Breast epithelium (tissue), 4 donors: ENCODE data around the gene RFXANK. TPM values are rescaled to one million over a fixed set of nuclear protein-coding genes. Genes with fewer than 3 reads are reported as not detected.

Source experiments
- DNase-seq, 2 donors: peaks; one replicate each; pipeline ENCODE4 v3.0.0-alpha.2; 2019; ENCODE audit warnings: low spot score in 2 of 2
- H3K27ac ChIP-seq, 2 donors: fragments of 200-600 bp; sonication (generic) in 1 of 2; one replicate each; pipeline ENCODE4 v1.5.1; 2016 to 2019; ENCODE audit warnings: mild to moderate bottlenecking in 1 of 2
- H3K27me3 ChIP-seq, 2 donors: fragments of 200-600 bp; sonication (generic) in 1 of 2; one replicate each; pipeline versions ENCODE4 v1.5.1 to v1.6.0; 2017 to 2019; ENCODE audit warnings: control low read depth in 1 of 2, mild to moderate bottlenecking in 1 of 2
- H3K36me3 ChIP-seq: fragments of 200-600 bp; one replicate; pipeline ENCODE4 v1.5.1; 2019
- H3K4me1 ChIP-seq, 2 donors: fragments of 200-600 bp; sonication (generic); one replicate each; pipeline ENCODE4 v1.5.1; 2016 to 2019; ENCODE audit warnings: control low read depth in 1 of 2
- H3K4me3 ChIP-seq, 3 donors: fragments of 200-600 bp; sonication (generic); 1 replicate in 2 of 3; 2 replicates in 1 of 3; pipeline ENCODE4 v1.5.1; 2016 to 2019; ENCODE audit warnings: mild to moderate bottlenecking in 3 of 3, moderate library complexity in 2 of 3
- H3K9me3 ChIP-seq, 2 donors: fragments of 200-600 bp; sonication (generic) in 1 of 2; one replicate each; pipeline ENCODE4 v1.5.1; 2016 to 2019; ENCODE audit warnings: control low read depth in 1 of 2
- CTCF ChIP-seq, 3 donors: fragments of 450-650 bp; IDR thresholded peaks; one replicate each; pipeline ENCODE4 v1.5.1; 2016 to 2017; ENCODE audit warnings: antibody characterized with exemption in 3 of 3, mild to moderate bottlenecking in 3 of 3, moderate library complexity in 3 of 3
- POLR2A ChIP-seq: fragments of 450-650 bp; IDR thresholded peaks from one replicate; pipeline ENCODE4 v1.6.1; 2016; ENCODE audit warnings: antibody characterized with exemption, mild to moderate bottlenecking, moderate library complexity
- POLR2AphosphoS5 ChIP-seq, 3 donors: sonication (generic); formaldehyde crosslinking; IDR thresholded peaks; one replicate each; pipeline ENCODE4 v1.6.1; 2017; ENCODE audit warnings: antibody characterized with exemption in 3 of 3
- intact Hi-C: fragments of 100-400 bp; cut with DNase I; formaldehyde crosslinking; loops from one replicate; pipeline ENCODE4 v1.15.1; 2023; ENCODE audit warnings: low total_unique reads
- total RNA-seq, 3 donors: library from RNA; depleted of rRNA; stranded (reverse); fragments of >200 nt; gene quantifications; one replicate each; pipeline ENCODE4 v1.1.0, GENCODE V29; 2016

RFXANK gene
- total RNA-seq, 3 donors from 2014 or later: 43.9 to 51.1 (median 47.7) TPM

GRCh38 chr19:19186742-19187141 lies 5.3 kb upstream of the RFXANK start:
- H3K9me3 ChIP-seq: no peaks in the 10 kb centered on the region
- TF ChIP-seq CTCF (IDR thresholded peaks at IDR 0.05): no peak
- TF ChIP-seq POLR2A: no peak
- TF ChIP-seq POLR2AphosphoS5 (IDR thresholded peaks at IDR 0.05): no peak

GRCh38 chr19:19191768-19192077 lies 335 bp upstream of the RFXANK start:
- Histone ChIP-seq H3K9me3 (no peaks in the 10 kb centered on the region), H3K4me3 (peak overlapping the region; percentile 84 to 99 (median 94)), H3K4me1 (peaks cover 7 to 9% of the 10 kb centered on the region in 2 donors), H3K27me3 (no peaks in the 10 kb centered on the region), H3K36me3 (no peaks in the 10 kb centered on the region), H3K27ac (peak overlapping the region; percentile 99)
- TF ChIP-seq POLR2AphosphoS5 (IDR thresholded peaks at IDR 0.05): no peak
- TF ChIP-seq POLR2A: no peak
- intact Hi-C loops: no loop called here
- DNase-seq: no peak

More at GRCh38 chr19:19186742-19187141, 5.3 kb upstream of the RFXANK start:
- Histone ChIP-seq H3K36me3 (no peaks in the 10 kb centered on the region), H3K27ac (no peak overlapping the region), H3K27me3 (no peaks in the 10 kb centered on the region), H3K4me1 (peaks cover 7 to 9% of the 10 kb centered on the region in 2 donors), H3K4me3 (no peak overlapping the region)
- intact Hi-C loops: no loop called here
- no peak for DNase-seq

DNA sequence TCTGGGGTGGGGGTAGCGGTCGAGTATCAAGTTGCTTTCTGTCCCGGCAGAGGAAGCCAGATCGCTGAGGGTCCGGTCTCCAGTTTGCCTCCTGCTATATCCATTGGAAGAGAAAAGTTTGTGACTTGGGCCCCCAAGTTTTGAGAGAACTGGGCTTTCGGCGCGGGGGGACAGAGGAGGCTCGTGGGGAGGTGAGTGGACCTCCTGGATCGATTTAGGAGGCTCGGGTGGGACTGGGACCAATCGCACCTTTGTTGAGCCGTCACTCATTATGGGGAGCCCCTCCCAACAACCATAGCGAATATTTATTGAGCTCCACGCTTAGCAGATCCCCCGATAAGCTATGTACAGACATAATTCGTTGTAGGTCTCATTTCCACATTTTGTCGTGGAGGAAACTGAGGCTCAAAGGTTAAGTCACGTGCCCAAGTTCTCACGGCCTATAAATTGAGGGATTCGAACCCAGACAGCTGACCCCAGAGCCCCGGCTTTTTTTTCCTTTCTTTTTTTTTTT lies 909 bp downstream of the RFXANK start:
- H3K4me3 ChIP-seq: peak overlapping the region; percentile 84 to 99 (median 94)
- no peak for DNase-seq
- peak overlapping the region; percentile 99 for H3K27ac ChIP-seq
- H3K4me1 ChIP-seq: peaks cover 7 to 9% of the 10 kb centered on the region in 2 donors
- no peak for TF ChIP-seq POLR2AphosphoS5 (IDR thresholded peaks at IDR 0.05)
- TF ChIP-seq POLR2A: no peak
- TF ChIP-seq CTCF (IDR thresholded peaks at IDR 0.05): no peak
- no peaks in the 10 kb centered on the region for H3K36me3 ChIP-seq
- no peaks in the 10 kb centered on the region for H3K9me3 ChIP-seq
- intact Hi-C loops: no loop called here
- H3K27me3 ChIP-seq: no peaks in the 10 kb centered on the region

GRCh38 chr19:19193926-19194325 lies 1.9 kb downstream of the RFXANK start:
- Histone ChIP-seq H3K36me3 (no peaks in the 10 kb centered on the region), H3K27me3 (no peaks in the 10 kb centered on the region), H3K4me3 (peak overlapping the region in 2 of 3 donors; percentile 84 to 99), H3K27ac (peak overlapping the region in 1 of 2 donors; percentile 51), H3K9me3 (no peaks in the 10 kb centered on the region), H3K4me1 (peaks cover 7 to 9% of the 10 kb centered on the region in 2 donors)
- TF ChIP-seq POLR2AphosphoS5 (IDR thresholded peaks at IDR 0.05) (no peak), CTCF (IDR thresholded peaks at IDR 0.05) (no peak), POLR2A (no peak)
- intact Hi-C loops: no loop called here
- DNase-seq: no peak

GRCh38 chr19:19201697-19202630 lies 9.9 kb downstream of the RFXANK start:
- no peak for TF ChIP-seq POLR2AphosphoS5 (IDR thresholded peaks at IDR 0.05)
- no peak for TF ChIP-seq POLR2A
- TF ChIP-seq CTCF (IDR thresholded peaks at IDR 0.05): no peak
- Histone ChIP-seq H3K27me3 (no peaks in the 10 kb centered on the region), H3K36me3 (no peaks in the 10 kb centered on the region), H3K9me3 (no peaks in the 10 kb centered on the region), H3K4me1 (peaks cover 0 to 10% of the 10 kb centered on the region in 2 donors), H3K27ac (peak overlapping the region; percentile 64 to 85), H3K4me3 (peak overlapping the region; percentile 64 to 77 (median 69))
- DNase-seq: no peak
- intact Hi-C loops: no loop called here
